ENCODE results near the gene XRCC5. TPM values are rescaled to one million over a fixed set of nuclear protein-coding genes. Genes with fewer than 3 reads are reported as not detected.

The XRCC5 gene
- total RNA-seq, 1 experiment from 2014 or later: 424 TPM

DNA sequence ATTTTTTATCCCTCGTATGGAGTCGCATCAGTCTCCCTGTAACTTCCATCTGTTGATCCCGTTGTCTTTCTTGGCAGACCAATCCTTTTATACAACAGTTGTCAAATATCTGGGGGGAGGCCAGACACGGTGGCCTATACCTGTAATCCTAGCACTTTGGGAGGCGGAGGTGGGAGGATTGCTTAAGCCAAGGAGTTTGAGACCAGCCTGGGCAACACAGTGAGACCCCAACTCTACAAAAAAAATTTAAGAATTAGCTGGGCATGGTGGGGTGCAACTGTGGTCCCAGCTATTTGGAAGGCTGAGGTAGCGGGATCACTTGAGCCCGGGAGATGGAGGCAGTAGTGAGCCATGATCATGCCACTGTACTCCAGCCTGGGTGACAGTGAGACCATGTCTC is 2.0 kb downstream of the XRCC5 start:
- H3K9me3 ChIP-seq (ENCODE audit: control insufficient read depth in 1 of 2, insufficient read depth in 1 of 2, low read depth in 1 of 2, low read length in 2 of 2): no peaks in the 10 kb centered on the region
- no peak overlapping the region for H3K27ac ChIP-seq (ENCODE audit: low read depth, low read length)
- TF ChIP-seq, protein P1, sequence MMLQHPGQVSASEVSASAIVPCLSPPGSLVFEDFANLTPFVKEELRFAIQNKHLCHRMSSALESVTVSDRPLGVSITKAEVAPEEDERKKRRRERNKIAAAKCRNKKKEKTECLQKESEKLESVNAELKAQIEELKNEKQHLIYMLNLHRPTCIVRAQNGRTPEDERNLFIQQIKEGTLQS (IDR thresholded peaks at IDR 0.05): no peak
- TF ChIP-seq SP1 (IDR thresholded peaks at IDR 0.05; ENCODE audit: low read depth): no peak
- no peak for TF ChIP-seq JUND (IDR thresholded peaks at IDR 0.05)
- TF ChIP-seq POLR2A (IDR thresholded peaks at IDR 0.05; ENCODE audit: borderline replicate concordance, extremely low read depth, insufficient read depth, insufficient read length): no peak
- TF ChIP-seq, protein P2, sequence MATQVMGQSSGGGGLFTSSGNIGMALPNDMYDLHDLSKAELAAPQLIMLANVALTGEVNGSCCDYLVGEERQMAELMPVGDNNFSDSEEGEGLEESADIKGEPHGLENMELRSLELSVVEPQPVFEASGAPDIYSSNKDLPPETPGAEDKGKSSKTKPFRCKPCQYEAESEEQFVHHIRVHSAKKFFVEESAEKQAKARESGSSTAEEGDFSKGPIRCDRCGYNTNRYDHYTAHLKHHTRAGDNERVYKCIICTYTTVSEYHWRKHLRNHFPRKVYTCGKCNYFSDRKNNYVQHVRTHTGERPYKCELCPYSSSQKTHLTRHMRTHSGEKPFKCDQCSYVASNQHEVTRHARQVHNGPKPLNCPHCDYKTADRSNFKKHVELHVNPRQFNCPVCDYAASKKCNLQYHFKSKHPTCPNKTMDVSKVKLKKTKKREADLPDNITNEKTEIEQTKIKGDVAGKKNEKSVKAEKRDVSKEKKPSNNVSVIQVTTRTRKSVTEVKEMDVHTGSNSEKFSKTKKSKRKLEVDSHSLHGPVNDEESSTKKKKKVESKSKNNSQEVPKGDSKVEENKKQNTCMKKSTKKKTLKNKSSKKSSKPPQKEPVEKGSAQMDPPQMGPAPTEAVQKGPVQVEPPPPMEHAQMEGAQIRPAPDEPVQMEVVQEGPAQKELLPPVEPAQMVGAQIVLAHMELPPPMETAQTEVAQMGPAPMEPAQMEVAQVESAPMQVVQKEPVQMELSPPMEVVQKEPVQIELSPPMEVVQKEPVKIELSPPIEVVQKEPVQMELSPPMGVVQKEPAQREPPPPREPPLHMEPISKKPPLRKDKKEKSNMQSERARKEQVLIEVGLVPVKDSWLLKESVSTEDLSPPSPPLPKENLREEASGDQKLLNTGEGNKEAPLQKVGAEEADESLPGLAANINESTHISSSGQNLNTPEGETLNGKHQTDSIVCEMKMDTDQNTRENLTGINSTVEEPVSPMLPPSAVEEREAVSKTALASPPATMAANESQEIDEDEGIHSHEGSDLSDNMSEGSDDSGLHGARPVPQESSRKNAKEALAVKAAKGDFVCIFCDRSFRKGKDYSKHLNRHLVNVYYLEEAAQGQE (IDR thresholded peaks at IDR 0.05; ENCODE audit: low read depth): no peak
- TF ChIP-seq CEBPB (IDR thresholded peaks at IDR 0.05; ENCODE audit: low read depth): no peak
- no peak for TF ChIP-seq ZFX (IDR thresholded peaks at IDR 0.05)
- no peak for TF ChIP-seq CBX3 (IDR thresholded peaks at IDR 0.05; ENCODE audit: low read depth)
- no peak for TF ChIP-seq YY1 (IDR thresholded peaks at IDR 0.05; ENCODE audit: extremely low read depth, insufficient replicate concordance, low read depth, low read length)
- no peak for TF ChIP-seq SIN3A (IDR thresholded peaks at IDR 0.05; ENCODE audit: low read depth)
- no peak for TF ChIP-seq SRF (IDR thresholded peaks at IDR 0.05; ENCODE audit: low read depth)
- no peak for TF ChIP-seq ELF1 (IDR thresholded peaks at IDR 0.05; ENCODE audit: borderline replicate concordance, low read depth)
- no peak for TF ChIP-seq TCF7L2 (IDR thresholded peaks at IDR 0.05; ENCODE audit: borderline replicate concordance, extremely low read depth, insufficient read depth, insufficient read length)
- no peak for TF ChIP-seq EZH2 (IDR thresholded peaks at IDR 0.05)
- no peak for TF ChIP-seq FOSL1 (IDR thresholded peaks at IDR 0.05; ENCODE audit: low read depth)
- TF ChIP-seq, protein P3, sequence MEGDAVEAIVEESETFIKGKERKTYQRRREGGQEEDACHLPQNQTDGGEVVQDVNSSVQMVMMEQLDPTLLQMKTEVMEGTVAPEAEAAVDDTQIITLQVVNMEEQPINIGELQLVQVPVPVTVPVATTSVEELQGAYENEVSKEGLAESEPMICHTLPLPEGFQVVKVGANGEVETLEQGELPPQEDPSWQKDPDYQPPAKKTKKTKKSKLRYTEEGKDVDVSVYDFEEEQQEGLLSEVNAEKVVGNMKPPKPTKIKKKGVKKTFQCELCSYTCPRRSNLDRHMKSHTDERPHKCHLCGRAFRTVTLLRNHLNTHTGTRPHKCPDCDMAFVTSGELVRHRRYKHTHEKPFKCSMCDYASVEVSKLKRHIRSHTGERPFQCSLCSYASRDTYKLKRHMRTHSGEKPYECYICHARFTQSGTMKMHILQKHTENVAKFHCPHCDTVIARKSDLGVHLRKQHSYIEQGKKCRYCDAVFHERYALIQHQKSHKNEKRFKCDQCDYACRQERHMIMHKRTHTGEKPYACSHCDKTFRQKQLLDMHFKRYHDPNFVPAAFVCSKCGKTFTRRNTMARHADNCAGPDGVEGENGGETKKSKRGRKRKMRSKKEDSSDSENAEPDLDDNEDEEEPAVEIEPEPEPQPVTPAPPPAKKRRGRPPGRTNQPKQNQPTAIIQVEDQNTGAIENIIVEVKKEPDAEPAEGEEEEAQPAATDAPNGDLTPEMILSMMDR (IDR thresholded peaks at IDR 0.05 in 2 of 3, conservative IDR thresholded peaks at IDR 0.05 in 1 of 3; ENCODE audit: borderline replicate concordance in 1 of 3, insufficient read depth in 1 of 3, low read depth in 2 of 3, low read length in 2 of 3): no peak
- TF ChIP-seq, protein P4, sequence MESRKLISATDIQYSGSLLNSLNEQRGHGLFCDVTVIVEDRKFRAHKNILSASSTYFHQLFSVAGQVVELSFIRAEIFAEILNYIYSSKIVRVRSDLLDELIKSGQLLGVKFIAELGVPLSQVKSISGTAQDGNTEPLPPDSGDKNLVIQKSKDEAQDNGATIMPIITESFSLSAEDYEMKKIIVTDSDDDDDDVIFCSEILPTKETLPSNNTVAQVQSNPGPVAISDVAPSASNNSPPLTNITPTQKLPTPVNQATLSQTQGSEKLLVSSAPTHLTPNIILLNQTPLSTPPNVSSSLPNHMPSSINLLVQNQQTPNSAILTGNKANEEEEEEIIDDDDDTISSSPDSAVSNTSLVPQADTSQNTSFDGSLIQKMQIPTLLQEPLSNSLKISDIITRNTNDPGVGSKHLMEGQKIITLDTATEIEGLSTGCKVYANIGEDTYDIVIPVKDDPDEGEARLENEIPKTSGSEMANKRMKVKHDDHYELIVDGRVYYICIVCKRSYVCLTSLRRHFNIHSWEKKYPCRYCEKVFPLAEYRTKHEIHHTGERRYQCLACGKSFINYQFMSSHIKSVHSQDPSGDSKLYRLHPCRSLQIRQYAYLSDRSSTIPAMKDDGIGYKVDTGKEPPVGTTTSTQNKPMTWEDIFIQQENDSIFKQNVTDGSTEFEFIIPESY (IDR thresholded peaks at IDR 0.05; ENCODE audit: extremely low read depth, insufficient replicate concordance, low read length): no peak
- intact Hi-C loops (cut with micrococcal nuclease): loop anchor here (5.0 kb wide), 2 partner anchors 291 to 391 kb away; no protein-coding TSS in a partner anchor
- no peak for DNase-seq (ENCODE audit: low read depth, low spot score)
- H3K4me1 ChIP-seq (ENCODE audit: control insufficient read depth in 1 of 2, insufficient read depth in 2 of 2, low read length in 2 of 2): peaks cover 7 to 30% of the 10 kb centered on the region in 2 experiments; a peak in 3 of 4 replicates
- RAD21 ChIA-PET (ENCODE audit: low non-redundant PET in 1 of 2, low total read pairs in 2 of 2, uncharacterized antibody in 2 of 2, unreplicated experiment in 2 of 2): no interaction called here
- no peaks in the 10 kb centered on the region for H3K27me3 ChIP-seq (ENCODE audit: insufficient read depth, low read length)
- peak overlapping the region; percentile 90; the same call in 1 of the 2 replicates for H3K9ac ChIP-seq (ENCODE audit: low read length)
- CTCF ChIA-PET: no interaction called here
- peak overlapping the region; percentile 77; the same call in 1 of the 2 replicates for H3K4me2 ChIP-seq (ENCODE audit: low read length)
- peaks cover 12% of the 10 kb centered on the region; the same call in 1 of the 2 replicates for H4K20me1 ChIP-seq (ENCODE audit: insufficient read depth)
- POLR2A ChIA-PET: no interaction called here
- H3K36me3 ChIP-seq (ENCODE audit: control insufficient read depth in 1 of 2, insufficient read depth in 2 of 2, low read length in 2 of 2): peaks cover 20 to 48% of the 10 kb centered on the region in 2 experiments; a peak in 3 of 4 replicates
- H2AFZ ChIP-seq (ENCODE audit: low read depth, low read length, poor library complexity, severe bottlenecking): no peak overlapping the region
- no peak overlapping the region for H3K4me3 ChIP-seq (replicated peaks in 1 of 2; ENCODE audit: low read depth in 1 of 2, low read length in 2 of 2)
- ATAC-seq: no peak
- H3K9me2 ChIP-seq (ENCODE audit: insufficient read depth): no peaks in the 10 kb centered on the region
- H3K79me2 ChIP-seq (ENCODE audit: insufficient read depth, low read length): peaks cover 64% of the 10 kb centered on the region
- no TSS peak for BruUV-seq (replicated peaks)

Data from HCT116 (cell line).